Spinal cord (tissue), 10 donors: Measurements from ENCODE around the gene TCTN3. TPM values are rescaled to one million over a fixed set of nuclear protein-coding genes. Genes with fewer than 3 reads are reported as not detected.
A peak's percentile ranks its signal among the peaks of the same experiment; 100 is the strongest.

Experiments
- DNase-seq, 6 donors: peaks; one replicate each; pipeline versions ENCODE4 v3.0.0 to v3.0.0-alpha.2; 2013 to 2015; ENCODE audit warnings: low spot score in 6 of 6, low read depth in 4 of 6
- H3K27ac ChIP-seq: one replicate; pipeline ENCODE4 v1.5.1; 2013; ENCODE audit warnings: low read depth, low read length, control low read depth
- H3K27me3 ChIP-seq: one replicate; pipeline ENCODE4 v1.6.1; 2013; ENCODE audit warnings: low read length; ENCODE audit not compliant: control insufficient read depth, insufficient read depth
- H3K36me3 ChIP-seq: one replicate; pipeline ENCODE4 v1.6.1; 2013; ENCODE audit warnings: low read length; ENCODE audit not compliant: control insufficient read depth, insufficient read depth
- H3K4me1 ChIP-seq: one replicate; pipeline ENCODE4 v1.6.1; 2013; ENCODE audit warnings: low read length; ENCODE audit not compliant: control insufficient read depth, insufficient read depth
- H3K4me3 ChIP-seq: one replicate; pipeline ENCODE4 v1.5.1; 2013; ENCODE audit warnings: low read depth, low read length, control low read depth
- H3K9me3 ChIP-seq: one replicate; pipeline ENCODE4 v1.6.1; 2013; ENCODE audit warnings: low read length; ENCODE audit not compliant: control insufficient read depth, insufficient read depth
- WGBS: methylation state at CpG from one replicate; pipeline ENCODE4 v1.1.5; 2013; ENCODE audit warnings: missing lambda C conversion rate; ENCODE audit not compliant: insufficient coverage; 5-methylcytosine and 5-hydroxymethylcytosine counted together
- polyA plus RNA-seq, 2 donors: library from polyadenylated mRNA; unstranded; fragments of 120-200 nt; gene quantifications; one replicate each; pipeline ENCODE4 v1.2.1, GENCODE V29; 2013; ENCODE audit not compliant: insufficient read length in 2 of 2
- total RNA-seq, 2 donors: library from RNA; depleted of rRNA in 1 of 2; stranded (reverse); fragments of 120-200 nt in 1 of 2; fragments of >200 nt in 1 of 2; gene quantifications; one replicate each; pipeline versions ENCODE4 v1.2.3 to v1.2.4, GENCODE V29; 2013 to 2014
- donor health status: healthy.

The TCTN3 gene
- total and polyA plus RNA-seq, 4 donors = 30.4 to 57.9 (median 38.1) TPM

- Histone ChIP-seq H3K27me3 (no peaks in the 10 kb centered on the region), H3K36me3 (peaks cover 10% of the 10 kb centered on the region), H3K9me3 (no peaks in the 10 kb centered on the region), H3K4me3 (no peak overlapping the region), H3K27ac (peak overlapping the region; percentile 30), H3K4me1 (peaks cover under 1% of the 10 kb centered on the region)
- 86% methylated on average over 1 of the region's 1 CpG for WGBS
- DNase-seq = peak in 1 of 6 donors; percentile 26
These were observed 31.9 kb downstream of the TCTN3 start for GRCh38 chr10:95661818-95662217.

GRCh38 chr10:95660283-95660682 lies 33.4 kb downstream of the TCTN3 start:
- peaks cover 6% of the 10 kb centered on the region for H3K36me3 ChIP-seq
- H3K9me3 ChIP-seq = no peaks in the 10 kb centered on the region
- DNase-seq = no peak
- peaks cover 7% of the 10 kb centered on the region for H3K4me1 ChIP-seq
- no peak overlapping the region for H3K27ac ChIP-seq
- no peaks in the 10 kb centered on the region for H3K27me3 ChIP-seq
- H3K4me3 ChIP-seq = no peak overlapping the region

- H3K27me3 ChIP-seq = no peaks in the 10 kb centered on the region
- peaks cover 11% of the 10 kb centered on the region for H3K4me1 ChIP-seq
- no peaks in the 10 kb centered on the region for H3K9me3 ChIP-seq
- WGBS = no CpG with 5 or more reads among the region's 1 CpG
- H3K27ac ChIP-seq = no peak overlapping the region
- no peak overlapping the region for H3K4me3 ChIP-seq
- DNase-seq = no peak
- H3K36me3 ChIP-seq = peaks cover 8% of the 10 kb centered on the region
These were observed 36.5 kb downstream of the TCTN3 start for GRCh38 chr10:95657250-95657649.

GRCh38 chr10:95656291-95657164 lies 37.2 kb downstream of the TCTN3 start, which contains the start of gene ALDH18A1:
TSS of gene ALDH18A1 (minus strand) at chr10:95656711. CDS start at chr10:95653377, 3,334 bp downstream.
- Histone ChIP-seq H3K4me3 (peak within 1 kb of the TSS; percentile 77), H3K27ac (peak within 1 kb of the TSS; percentile 71), H3K9me3 (no peaks in the 10 kb centered on the region), H3K27me3 (no peaks in the 10 kb centered on the region), H3K36me3 (peaks cover 15% of the 10 kb centered on the region), H3K4me1 (peaks cover 11% of the 10 kb centered on the region)
- DNase-seq = peak; percentile 90 to 98 (median 92)
- 0% methylated on average over 81 of the region's 83 CpGs for WGBS

GRCh38 chr10:95655571-95656290 lies 38.0 kb downstream of the TCTN3 start:
- Histone ChIP-seq H3K36me3 (peaks cover 18% of the 10 kb centered on the region), H3K27me3 (no peaks in the 10 kb centered on the region), H3K27ac (peak overlapping the region; percentile 71), H3K9me3 (no peaks in the 10 kb centered on the region), H3K4me3 (peak overlapping the region; percentile 77), H3K4me1 (peaks cover 11% of the 10 kb centered on the region)
- peak in 3 of 6 donors; percentile 15 to 47 (median 19) for DNase-seq
- 0% methylated on average over 15 of the region's 23 CpGs for WGBS

- H3K27me3 ChIP-seq = no peaks in the 10 kb centered on the region
- no peak overlapping the region for H3K4me3 ChIP-seq
- no CpG with 5 or more reads among the region's 5 CpGs for whole genome bisulfite sequencing
- H3K36me3 ChIP-seq = peaks cover 25% of the 10 kb centered on the region
- peaks cover 11% of the 10 kb centered on the region for H3K4me1 ChIP-seq
- H3K9me3 ChIP-seq = no peaks in the 10 kb centered on the region
- DNase-seq = peak in 2 of 6 donors; percentile 3 to 27
- peak overlapping the region; percentile 72 for H3K27ac ChIP-seq
These were observed 39.8 kb downstream of the TCTN3 start for GRCh38 chr10:95653895-95654294.

GRCh38 chr10:95651346-95652060 lies 42.2 kb downstream of the TCTN3 start:
- Histone ChIP-seq H3K36me3 (peaks cover 33% of the 10 kb centered on the region), H3K27me3 (no peaks in the 10 kb centered on the region), H3K4me1 (peaks cover 7% of the 10 kb centered on the region), H3K9me3 (no peaks in the 10 kb centered on the region), H3K4me3 (no peak overlapping the region), H3K27ac (no peak overlapping the region)
- WGBS = no CpG with 5 or more reads among the region's 1 CpG
- no peak for DNase-seq

GRCh38 chr10:95650232-95650631 lies 43.5 kb downstream of the TCTN3 start:
- Histone ChIP-seq H3K36me3 (peaks cover 41% of the 10 kb centered on the region), H3K4me1 (peaks cover 4% of the 10 kb centered on the region), H3K4me3 (no peak overlapping the region), H3K27me3 (no peaks in the 10 kb centered on the region), H3K9me3 (no peaks in the 10 kb centered on the region), H3K27ac (no peak overlapping the region)
- no peak for DNase-seq
- no CpG with 5 or more reads among the region's 2 CpGs for WGBS

- WGBS = no CpG with 5 or more reads among the region's 1 CpG
- H3K4me1 ChIP-seq = no peaks in the 10 kb centered on the region
- no peak overlapping the region for H3K27ac ChIP-seq
- H3K9me3 ChIP-seq = no peaks in the 10 kb centered on the region
- H3K27me3 ChIP-seq = no peaks in the 10 kb centered on the region
- no peak overlapping the region for H3K4me3 ChIP-seq
- H3K36me3 ChIP-seq = peaks cover 44% of the 10 kb centered on the region
- no peak for DNase-seq
These were observed 45.6 kb downstream of the TCTN3 start for GRCh38 chr10:95648138-95648537.
